CD4-positive, CD25-positive, alpha-beta regulatory T cell (primary cell): Measurements from ENCODE around the gene NRBF2. TPM values are rescaled to one million over a fixed set of nuclear protein-coding genes. Genes with fewer than 3 reads are reported as not detected.
"Not testable (repeated sequence)": the region's sequence is repeated elsewhere in the genome, so short reads cannot be mapped to it uniquely, and the experiment has no call there.

Source experiments
- ATAC-seq, 2 donors: fragments of 150-1000 bp; cut with Tn5 transposase; one replicate each; pipeline ENCODE4 v1.10.0; 2021; ENCODE audit warnings: low read depth in 2 of 2, moderate number of reproducible peaks in 2 of 2, moderate library complexity in 1 of 2
- DNase-seq, 3 donors: peaks; one replicate each; pipeline versions ENCODE4 v3.0.0 to v3.0.0-alpha.2; 2012 to 2022; ENCODE audit warnings: mixed read lengths in 1 of 3
- H3K27ac ChIP-seq: one replicate; pipeline ENCODE4 v1.7.0; 2013; ENCODE audit warnings: mild to moderate bottlenecking, low read length; ENCODE audit not compliant: insufficient read depth, poor library complexity, severe bottlenecking
- H3K27me3 ChIP-seq: one replicate; pipeline ENCODE4 v1.7.0; 2013; ENCODE audit warnings: low read length; ENCODE audit not compliant: control insufficient read depth, insufficient read depth
- H3K36me3 ChIP-seq: one replicate; pipeline ENCODE4 v1.7.0; 2013; ENCODE audit warnings: mild to moderate bottlenecking, low read length, moderate library complexity; ENCODE audit not compliant: control insufficient read depth, insufficient read depth
- H3K4me1 ChIP-seq: 2 replicates; pipeline ENCODE4 v1.7.0; 2013; ENCODE audit warnings: mild to moderate bottlenecking, low read length; ENCODE audit not compliant: insufficient read depth, control insufficient read depth, poor library complexity, severe bottlenecking
- H3K4me3 ChIP-seq: one replicate; pipeline ENCODE4 v1.7.0; 2013; ENCODE audit warnings: low read depth, mild to moderate bottlenecking, low read length, moderate library complexity
- H3K9me3 ChIP-seq, 2 experiments: 1 replicate in 1 of 2; 2 replicates in 1 of 2; pipeline ENCODE4 v1.7.0; 2013; ENCODE audit warnings: low read length in 2 of 2, mild to moderate bottlenecking in 1 of 2, moderate library complexity in 1 of 2; ENCODE audit not compliant: control insufficient read depth in 2 of 2
- H3K27ac Mint-ChIP-seq, 3 donors: one replicate each; pipeline ENCODE4 v1.8.0; 2020 to 2022; ENCODE audit warnings: mild to moderate bottlenecking in 3 of 3, mixed read lengths in 3 of 3, moderate library complexity in 2 of 3
- H3K27me3 Mint-ChIP-seq: one replicate; pipeline ENCODE4 v1.8.0; 2022; ENCODE audit warnings: mild to moderate bottlenecking, mixed read lengths
- H3K36me3 Mint-ChIP-seq: one replicate; pipeline ENCODE4 v1.8.0; 2020; ENCODE audit warnings: mixed read lengths
- H3K4me1 Mint-ChIP-seq, 4 donors: one replicate each; pipeline ENCODE4 v1.8.0; 2020 to 2022; ENCODE audit warnings: mixed read lengths in 4 of 4, mild to moderate bottlenecking in 1 of 4
- H3K4me3 Mint-ChIP-seq, 4 donors: one replicate each; pipeline ENCODE4 v1.8.0; 2020 to 2022; ENCODE audit warnings: mild to moderate bottlenecking in 4 of 4, mixed read lengths in 4 of 4, moderate library complexity in 3 of 4
- H3K9me3 Mint-ChIP-seq, 7 donors: one replicate each; pipeline ENCODE4 v1.8.0; 2020 to 2022; ENCODE audit warnings: mixed read lengths in 7 of 7, mild to moderate bottlenecking in 3 of 7, moderate library complexity in 2 of 7
- polyA plus RNA-seq, 4 donors: library from polyadenylated mRNA; unstranded; fragments of 300-500 nt; fragmentation: Illumina TruSeq; gene quantifications; one replicate each; pipeline ENCODE4 v1.2.3, GENCODE V29; 2021
- total RNA-seq: library from RNA; stranded (reverse); gene quantifications from one replicate; pipeline ENCODE4 v1.2.3, GENCODE V29; 2022

Gene NRBF2
- total and polyA plus RNA-seq, 5 donors from 2014 or later, result 24.4 to 38.8 (median 28.2) TPM

DNA sequence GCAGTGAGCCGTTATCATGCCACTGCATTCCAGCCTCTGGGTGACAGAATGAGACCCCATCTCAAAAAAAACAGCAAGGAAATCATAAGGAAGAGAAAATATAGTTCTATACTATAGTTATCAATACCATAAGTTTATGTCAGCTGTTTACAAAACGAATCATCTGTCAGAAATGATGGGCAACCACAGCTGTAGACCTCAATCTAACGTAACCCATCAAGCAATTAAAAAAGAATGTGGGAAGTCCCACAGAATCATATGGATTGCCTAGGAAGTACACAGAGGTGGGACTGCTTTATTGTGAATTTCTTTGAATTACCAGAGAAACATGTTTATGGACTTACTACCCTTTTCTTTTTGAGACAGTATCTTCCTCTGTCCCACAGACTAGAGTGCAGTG lies 6.9 kb downstream of the NRBF2 start:
- Histone ChIP-seq H3K27me3 (no peaks in the 10 kb centered on the region), H3K36me3 (peaks cover 14% of the 10 kb centered on the region), H3K27ac (no peak overlapping the region), H3K9me3 (no peaks in the 10 kb centered on the region), H3K4me1 (peaks cover 33% of the 10 kb centered on the region), H3K4me3 (no peak overlapping the region)
- Mint-ChIP-seq H3K27ac (no peak overlapping the region), H3K36me3 (peaks cover 19% of the 10 kb centered on the region), H3K4me3 (peak overlapping the region in 1 of 4 donors; percentile 15), H3K9me3 (peaks cover 0 to 2% (median 0%) of the 10 kb centered on the region in 7 donors), H3K4me1 (peaks cover 27 to 86% (median 51%) of the 10 kb centered on the region in 4 donors), H3K27me3 (no peaks in the 10 kb centered on the region)
- ATAC-seq, result no peak
- no peak for DNase-seq

DNA sequence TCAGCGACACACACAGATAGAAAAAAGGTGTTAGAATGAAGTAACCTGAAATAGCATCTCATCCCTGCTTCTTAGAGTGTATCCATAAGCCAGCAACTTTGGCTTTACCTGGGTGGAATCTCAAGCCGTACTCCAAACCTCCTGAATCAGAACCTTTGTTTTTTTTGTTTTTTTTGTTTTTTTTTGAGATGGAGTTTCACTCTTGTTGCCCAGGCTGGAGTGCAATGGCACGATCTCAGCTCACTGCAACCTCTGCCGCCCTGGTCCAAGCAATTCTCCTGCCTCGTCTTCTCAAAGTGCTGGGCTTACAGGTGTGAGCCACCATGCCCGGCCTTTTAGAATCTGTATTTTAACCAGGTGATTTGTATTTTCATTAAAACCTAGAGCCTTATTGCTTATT lies 9.0 kb downstream of the NRBF2 start:
- peaks cover 21% of the 10 kb centered on the region for H3K36me3 ChIP-seq
- Mint-ChIP-seq H3K36me3 (peaks cover 15% of the 10 kb centered on the region), H3K27ac (no peak overlapping the region), H3K4me3 (peak overlapping the region in 1 of 4 donors; percentile 0), H3K4me1 (peaks cover 35 to 86% (median 54%) of the 10 kb centered on the region in 4 donors), H3K27me3 (no peaks in the 10 kb centered on the region), H3K9me3 (peaks cover 0 to 2% (median 0%) of the 10 kb centered on the region in 7 donors)
- DNase-seq (no peak), ATAC-seq (no peak)
- peaks cover 17% of the 10 kb centered on the region for H3K4me1 ChIP-seq
- H3K27me3 ChIP-seq, result no peaks in the 10 kb centered on the region
- H3K27ac ChIP-seq, result no peak overlapping the region
- H3K9me3 ChIP-seq, result no peaks in the 10 kb centered on the region
- H3K4me3 ChIP-seq, result no peak overlapping the region

DNA sequence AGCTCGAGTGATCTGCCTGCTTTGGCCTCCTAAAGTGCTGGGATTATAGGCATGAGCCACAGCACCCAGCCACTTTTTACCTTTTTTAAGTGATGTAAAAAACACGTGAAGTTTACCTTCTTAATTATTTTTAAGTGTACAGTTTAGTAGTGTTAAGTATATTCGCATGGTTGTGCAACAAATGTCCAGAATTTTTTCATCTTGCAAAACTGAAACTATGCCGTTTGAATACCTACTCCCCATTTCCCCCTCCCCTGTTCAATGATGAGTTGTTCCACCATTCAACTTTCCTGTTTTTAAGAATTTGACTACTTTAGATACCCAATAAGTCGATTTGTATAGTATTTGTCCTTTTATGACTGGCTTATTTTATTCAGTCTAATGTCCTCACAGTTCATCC lies 10.9 kb downstream of the NRBF2 start:
- H3K36me3 ChIP-seq, result peaks cover 31% of the 10 kb centered on the region
- Mint-ChIP-seq H3K9me3 (peaks cover 0 to 2% (median 0%) of the 10 kb centered on the region in 7 donors), H3K4me1 (peaks cover 35 to 82% (median 54%) of the 10 kb centered on the region in 4 donors), H3K36me3 (peaks cover 19% of the 10 kb centered on the region), H3K4me3 (peak overlapping the region in 2 of 4 donors; percentile 33 to 73), H3K27ac (peak overlapping the region in 1 of 3 donors; percentile 86), H3K27me3 (no peaks in the 10 kb centered on the region)
- H3K9me3 ChIP-seq, result no peaks in the 10 kb centered on the region
- ATAC-seq, result no peak
- no peak overlapping the region for H3K4me3 ChIP-seq
- DNase-seq, result no peak
- no peak overlapping the region for H3K27ac ChIP-seq
- no peaks in the 10 kb centered on the region for H3K27me3 ChIP-seq
- peaks cover 12% of the 10 kb centered on the region for H3K4me1 ChIP-seq

DNA sequence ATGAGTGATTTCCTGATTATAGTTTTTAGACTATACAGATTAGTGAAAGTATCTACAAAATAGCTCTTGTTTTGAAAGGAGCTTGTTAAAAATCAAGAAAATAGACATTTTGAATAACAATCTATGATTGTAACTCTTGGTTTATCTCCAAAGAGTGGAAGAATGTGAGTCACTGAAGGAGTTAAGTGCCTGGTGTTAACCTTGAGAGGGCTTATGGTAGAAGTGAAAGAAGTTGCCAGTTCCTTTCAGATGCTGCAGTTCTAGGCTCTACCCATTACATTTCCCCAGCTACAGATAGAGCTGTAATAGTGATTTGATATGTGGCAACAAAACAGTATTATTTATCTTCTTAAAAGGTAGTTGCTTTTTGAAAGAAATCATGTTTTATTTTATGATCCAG lies 12.7 kb downstream of the NRBF2 start:
- Histone ChIP-seq H3K4me3 (no peak overlapping the region), H3K9me3 (no peaks in the 10 kb centered on the region), H3K27ac (no peak overlapping the region), H3K36me3 (peaks cover 29% of the 10 kb centered on the region), H3K27me3 (no peaks in the 10 kb centered on the region), H3K4me1 (peaks cover 12% of the 10 kb centered on the region)
- Mint-ChIP-seq H3K27ac (peak overlapping the region in 1 of 3 donors; percentile 84), H3K9me3 (peaks cover 0 to 2% (median 0%) of the 10 kb centered on the region in 7 donors), H3K4me1 (peaks cover 35 to 73% (median 49%) of the 10 kb centered on the region in 4 donors), H3K36me3 (peaks cover 16% of the 10 kb centered on the region), H3K27me3 (no peaks in the 10 kb centered on the region), H3K4me3 (peak overlapping the region in 1 of 4 donors; percentile 52)
- ATAC-seq (no peak), DNase-seq (no peak)

DNA sequence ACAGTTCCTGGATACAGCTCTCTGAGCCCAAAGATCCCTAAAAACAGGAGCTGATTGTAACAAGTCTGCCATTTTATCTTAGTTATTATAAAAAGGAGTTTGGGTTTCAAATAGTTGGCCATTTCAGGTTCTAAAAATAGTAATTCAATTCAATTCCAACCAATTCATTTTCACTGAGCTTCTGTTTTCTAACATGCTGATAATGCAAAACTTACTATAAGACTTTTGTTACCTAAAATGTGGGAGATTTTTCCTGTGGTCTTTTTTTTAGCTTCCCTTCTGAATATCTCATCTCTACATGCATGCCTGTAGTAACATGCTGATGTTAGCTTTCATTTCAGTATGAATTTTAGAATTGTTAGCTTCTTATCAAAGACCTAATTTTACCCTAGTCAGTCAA lies 13.4 kb downstream of the NRBF2 start:
- no peak overlapping the region for H3K4me3 ChIP-seq
- peaks cover 22% of the 10 kb centered on the region for H3K36me3 Mint-ChIP-seq
- H3K36me3 ChIP-seq, result peaks cover 27% of the 10 kb centered on the region
- H3K27me3 Mint-ChIP-seq, result no peaks in the 10 kb centered on the region
- no peak for ATAC-seq
- peaks cover 0 to 2% (median 0%) of the 10 kb centered on the region in 7 donors for H3K9me3 Mint-ChIP-seq
- no peak overlapping the region for H3K4me3 Mint-ChIP-seq
- peak overlapping the region in 2 of 3 donors; percentile 25 to 84 for H3K27ac Mint-ChIP-seq
- H3K4me1 ChIP-seq, result peaks cover 6% of the 10 kb centered on the region
- DNase-seq, result no peak
- H3K4me1 Mint-ChIP-seq, result peaks cover 40 to 72% (median 47%) of the 10 kb centered on the region in 4 donors
- H3K27me3 ChIP-seq, result no peaks in the 10 kb centered on the region
- H3K27ac ChIP-seq, result no peak overlapping the region
- no peaks in the 10 kb centered on the region for H3K9me3 ChIP-seq

DNA sequence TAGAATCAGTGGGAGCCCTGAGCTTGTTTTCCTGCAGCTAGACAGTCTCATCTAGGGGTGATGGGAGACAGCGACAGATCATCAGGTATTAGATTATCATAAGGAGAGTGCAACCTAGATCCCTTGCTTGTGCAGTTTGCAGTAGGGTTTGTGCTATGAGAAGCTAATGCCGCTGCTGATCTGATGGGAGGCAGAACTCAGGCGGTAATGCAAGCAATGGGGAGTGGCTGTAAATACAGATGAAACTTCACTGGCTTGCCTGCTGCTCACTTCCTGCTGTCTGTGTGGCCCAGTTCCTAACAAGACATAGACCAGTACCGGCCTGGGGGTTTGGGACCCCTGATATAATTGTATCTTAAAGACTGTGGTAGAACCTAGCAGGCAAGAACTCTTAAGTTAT lies 17.6 kb downstream of the NRBF2 start:
- no peaks in the 10 kb centered on the region for H3K9me3 ChIP-seq
- H3K27ac ChIP-seq, result no peak overlapping the region
- Mint-ChIP-seq H3K9me3 (no peaks in the 10 kb centered on the region), H3K36me3 (peaks cover 39% of the 10 kb centered on the region), H3K4me3 (no peak overlapping the region), H3K27me3 (no peaks in the 10 kb centered on the region), H3K27ac (no peak overlapping the region), H3K4me1 (peaks cover 24 to 34% (median 30%) of the 10 kb centered on the region in 4 donors)
- ATAC-seq (no peak), DNase-seq (no peak)
- H3K27me3 ChIP-seq, result no peaks in the 10 kb centered on the region
- H3K4me3 ChIP-seq, result no peak overlapping the region
- no peaks in the 10 kb centered on the region for H3K4me1 ChIP-seq
- H3K36me3 ChIP-seq, result peaks cover 61% of the 10 kb centered on the region

DNA sequence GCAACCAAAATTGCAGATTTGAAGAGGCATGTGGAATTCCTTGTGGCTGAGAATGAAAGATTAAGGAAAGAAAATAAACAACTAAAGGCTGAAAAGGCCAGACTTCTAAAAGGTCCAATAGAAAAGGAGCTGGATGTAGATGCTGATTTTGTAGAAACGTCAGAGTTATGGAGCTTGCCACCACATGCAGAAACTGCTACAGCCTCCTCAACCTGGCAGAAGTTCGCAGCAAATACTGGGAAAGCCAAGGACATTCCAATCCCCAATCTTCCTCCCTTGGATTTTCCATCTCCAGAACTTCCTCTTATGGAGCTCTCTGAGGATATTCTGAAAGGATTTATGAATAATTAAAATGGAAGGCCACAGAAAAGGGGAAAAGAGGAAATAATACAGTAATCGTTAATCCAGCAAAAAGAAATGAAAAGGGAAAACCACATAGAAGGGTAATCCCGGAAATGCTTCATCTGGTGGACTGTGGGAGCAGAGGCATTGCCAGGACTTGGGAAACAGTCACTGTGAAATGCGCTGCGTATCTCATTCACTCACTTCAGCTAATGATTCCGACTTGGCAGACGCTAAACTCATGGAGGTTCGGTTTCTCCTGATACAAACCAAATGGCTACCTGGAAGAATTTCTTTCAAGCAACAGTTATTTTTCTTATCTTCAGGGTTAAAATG lies 20.9 kb downstream of the NRBF2 start:
- not testable (repeated sequence) for H3K4me1 ChIP-seq, H3K27me3 ChIP-seq, DNase-seq, H3K9me3 Mint-ChIP-seq, H3K27me3 Mint-ChIP-seq, H3K4me3 Mint-ChIP-seq, ATAC-seq, H3K9me3 ChIP-seq, H3K4me3 ChIP-seq, H3K27ac ChIP-seq
- Mint-ChIP-seq H3K36me3 (peaks cover 32% of the 10 kb centered on the region), H3K27ac (peak overlapping the region in 1 of 3 donors; percentile 35), H3K4me1 (peaks cover 8 to 21% (median 11%) of the 10 kb centered on the region in 4 donors)
- H3K36me3 ChIP-seq, result peaks cover 45% of the 10 kb centered on the region
